OCI-LY1 (cell line): ENCODE measurements around the gene CLEC16A.

Experiments
- CTCF ChIP-seq: fragments of 200-600 bp; sonication (generic), shearing (Covaris generic); IDR thresholded peaks from 2 replicates; pipeline ENCODE4 v1.5.1; 2017; ENCODE audit warnings: mild to moderate bottlenecking, antibody characterized with exemption, low read length, moderate library complexity, mixed read lengths
- EZH2 ChIP-seq: fragments of 200-600 bp; sonication (generic), shearing (Covaris generic); IDR thresholded peaks from 2 replicates; pipeline ENCODE4 v1.8.0; 2017; ENCODE audit warnings: borderline replicate concordance, mixed run types, mild to moderate bottlenecking, antibody characterized with exemption, low read length, moderate library complexity, mixed read lengths

GRCh38 chr16:11205754-11206581, 261.6 kb downstream of the CLEC16A start:
- TF ChIP-seq CTCF (no peak), EZH2 (no peak)
